Liver (tissue), 3 donors: ENCODE data around the gene PPP2R2B.

ENCODE experiments used
- ATF3 ChIP-seq: IDR thresholded peaks from 2 replicates; pipeline ENCODE4 v1.6.1; 2016; ENCODE audit warnings: antibody characterized with exemption
- CTCF ChIP-seq: fragments of 150-350 bp; IDR thresholded peaks from 2 replicates; pipeline ENCODE4 v1.5.1; 2017; ENCODE audit warnings: improper control_type of control experiment, low read depth, low read length; ENCODE audit not compliant: missing input control
- EGR1 ChIP-seq, 2 donors: IDR thresholded peaks; 2 replicates each; pipeline ENCODE4 v1.6.1; 2016 to 2018; ENCODE audit warnings: antibody characterized with exemption in 2 of 2, low read depth in 2 of 2
- GABPA ChIP-seq, 2 donors: IDR thresholded peaks in 1 of 2; conservative IDR thresholded peaks in 1 of 2; 2 replicates each; pipeline ENCODE4 v1.6.1; 2016; ENCODE audit warnings: antibody characterized with exemption in 2 of 2, mild to moderate bottlenecking in 1 of 2, moderate library complexity in 1 of 2
- HNF4G ChIP-seq: IDR thresholded peaks from 2 replicates; pipeline ENCODE4 v1.6.1; 2016; ENCODE audit warnings: antibody characterized with exemption
- JUND ChIP-seq, 2 donors: IDR thresholded peaks; 2 replicates each; pipeline ENCODE4 v1.6.1; 2016; ENCODE audit warnings: antibody characterized with exemption in 2 of 2
- MAX ChIP-seq: IDR thresholded peaks from 2 replicates; pipeline ENCODE4 v1.6.1; 2016; ENCODE audit warnings: antibody characterized with exemption
- RAD21 ChIP-seq, 2 donors: IDR thresholded peaks; 2 replicates each; pipeline ENCODE4 v1.6.1; 2016; ENCODE audit warnings: antibody characterized with exemption in 2 of 2, mild to moderate bottlenecking in 2 of 2
- REST ChIP-seq: IDR thresholded peaks from 2 replicates; pipeline ENCODE4 v1.6.1; 2016; ENCODE audit warnings: antibody characterized with exemption, mild to moderate bottlenecking
- RXRA ChIP-seq, 2 donors: IDR thresholded peaks; 2 replicates each; pipeline ENCODE4 v1.6.1; 2017 to 2018; ENCODE audit warnings: antibody characterized with exemption in 2 of 2, mild to moderate bottlenecking in 1 of 2
- TAF1 ChIP-seq: conservative IDR thresholded peaks from 2 replicates; pipeline ENCODE4 v1.6.1; 2016; ENCODE audit warnings: antibody characterized with exemption, mild to moderate bottlenecking
- YY1 ChIP-seq: IDR thresholded peaks from 2 replicates; pipeline ENCODE4 v1.6.1; 2016; ENCODE audit warnings: antibody characterized with exemption, mild to moderate bottlenecking
- ZBTB33 ChIP-seq: IDR thresholded peaks from 2 replicates; pipeline ENCODE4 v1.6.1; 2016; ENCODE audit warnings: antibody characterized with exemption
- donor health status: healthy.
- donor health status: healthy.

GRCh38 chr5:146717951-146718350 is 160.6 kb downstream of the PPP2R2B start:
- TF ChIP-seq REST (no peak), RAD21 (IDR thresholded peaks at IDR 0.05) (no peak), CTCF (no peak), RXRA (IDR thresholded peaks at IDR 0.05) (no peak), MAX (no peak), ZBTB33 (no peak), JUND (IDR thresholded peaks at IDR 0.05) (no peak), YY1 (no peak), TAF1 (no peak), GABPA (IDR thresholded peaks at IDR 0.05 in 1 of 2, conservative IDR thresholded peaks at IDR 0.05 in 1 of 2) (no peak), ATF3 (no peak), EGR1 (IDR thresholded peaks at IDR 0.05; ENCODE audit: low read depth in 2 of 2) (no peak), HNF4G (no peak)
